ENCODE results near the gene ACKR1. TPM values are rescaled to one million over a fixed set of nuclear protein-coding genes. Genes with fewer than 3 reads are reported as not detected.

The ACKR1 gene
- total RNA-seq, 1 experiment from 2014 or later = not detected

GRCh38 chr1:159212596-159212995 is 7.9 kb downstream of the ACKR1 start:
- BruUV-seq (replicated peaks) = no TSS peak
- Histone ChIP-seq H3K9me3 (ENCODE audit: control insufficient read depth, insufficient read depth, low read depth, low read length) (no peaks in the 10 kb centered on the region), H3K27ac (ENCODE audit: low read length) (no peak overlapping the region), H3K4me1 (ENCODE audit: control insufficient read depth, insufficient read depth, low read length) (no peaks in the 10 kb centered on the region), H3K36me3 (ENCODE audit: control insufficient read depth, insufficient read depth, low read length) (no peaks in the 10 kb centered on the region), H3K27me3 (ENCODE audit: control insufficient read depth, insufficient read depth, low read length) (peaks cover 11% of the 10 kb centered on the region), H3K4me3 (ENCODE audit: low read depth in 2 of 2, low read length in 2 of 2) (no peak overlapping the region)
- in situ Hi-C loops (cut with HindIII; ENCODE audit: low pct_unique_long_range_greater_than_20kb, low sequenced_read_pairs) (no loop called here), intact Hi-C loops (cut with micrococcal nuclease; ENCODE audit: unreplicated experiment) (loop anchor here (5.0 kb wide), 1 partner anchor 680 kb away; no protein-coding TSS in a partner anchor)
- ChIA-PET CTCF (interaction anchor here (0.7 to 1.3 kb wide), 2 partner anchors 52 to 520 kb away, joined by 3 to 4 read pairs; no protein-coding TSS in a partner anchor), POLR2A (interaction anchor here (0.5 to 0.6 kb wide), 2 partner anchors 35 to 742 kb away, joined by 5 read pairs; no protein-coding TSS in a partner anchor)
- TF ChIP-seq TCF7L2 (IDR thresholded peaks at IDR 0.05; ENCODE audit: low read depth, low read length) (no peak), REST (IDR thresholded peaks at IDR 0.05; ENCODE audit: insufficient read depth in 1 of 2, low read depth in 2 of 2, low read length in 1 of 2) (no peak), CTCF (IDR thresholded peaks at IDR 0.05) (no peak), SIN3A (IDR thresholded peaks at IDR 0.05; ENCODE audit: borderline replicate concordance, insufficient read depth, low read depth, low read length) (no peak), POLR2AphosphoS5 (IDR thresholded peaks at IDR 0.05; ENCODE audit: low read depth, low read length) (no peak)
- no peak for DNase-seq (ENCODE audit: low read depth, low spot score)
- ATAC-seq = no peak

- POLR2A ChIA-PET = no interaction called here
- no TSS peak for BruUV-seq (replicated peaks)
- intact Hi-C loops (cut with micrococcal nuclease; ENCODE audit: unreplicated experiment) = loop anchor here (5.0 kb wide), 1 partner anchor 678 kb away; no protein-coding TSS in a partner anchor
Observed at GRCh38 chr1:159214149-159214760, 9.6 kb downstream of the ACKR1 start.

More at GRCh38 chr1:159214149-159214760, 9.6 kb downstream of the ACKR1 start:
- ATAC-seq (peak; percentile 83; the same call in 1 of the 2 replicates), DNase-seq (ENCODE audit: low read depth, low spot score) (peak; percentile 42)
- Histone ChIP-seq H3K9me3 (ENCODE audit: control insufficient read depth, insufficient read depth, low read depth, low read length) (no peaks in the 10 kb centered on the region), H3K36me3 (ENCODE audit: control insufficient read depth, insufficient read depth, low read length) (no peaks in the 10 kb centered on the region), H3K27ac (ENCODE audit: low read length) (no peak overlapping the region), H3K4me1 (ENCODE audit: control insufficient read depth, insufficient read depth, low read length) (no peaks in the 10 kb centered on the region), H3K27me3 (ENCODE audit: control insufficient read depth, insufficient read depth, low read length) (peaks cover 3% of the 10 kb centered on the region), H3K4me3 (ENCODE audit: low read depth in 2 of 2, low read length in 2 of 2) (no peak overlapping the region)
- CTCF ChIA-PET = interaction anchor here (0.6 to 1.4 kb wide), 5 partner anchors 16 to 125 kb away, joined by 3 to 9 read pairs (median 4); no protein-coding TSS in a partner anchor
- TF ChIP-seq SIN3A (IDR thresholded peaks at IDR 0.05; ENCODE audit: borderline replicate concordance, insufficient read depth, low read depth, low read length) (no peak), POLR2AphosphoS5 (IDR thresholded peaks at IDR 0.05; ENCODE audit: low read depth, low read length) (no peak), CTCF (IDR thresholded peaks at IDR 0.05) (peak; percentile 96), TCF7L2 (IDR thresholded peaks at IDR 0.05; ENCODE audit: low read depth, low read length) (no peak), REST (IDR thresholded peaks at IDR 0.05; ENCODE audit: insufficient read depth in 1 of 2, low read depth in 2 of 2, low read length in 1 of 2) (no peak)
- in situ Hi-C loops (cut with HindIII; ENCODE audit: low pct_unique_long_range_greater_than_20kb, low sequenced_read_pairs) = no loop called here

Measured in Panc1 (cell line).